AG04449 (cell line): ENCODE results near the gene BMP2.

Source experiments
- CTCF ChIA-PET: fragments of 350-600 bp; formaldehyde crosslinking; extraction: SDS; loops from one replicate; lab custom pipeline; 2021; ENCODE audit warnings: antibody characterized with exemption; lab: Yijun Ruan, JAX
- POLR2A ChIA-PET: fragments of 400-600, 350-600 bp; formaldehyde crosslinking; extraction: SDS; loops from one replicate; lab custom pipeline; 2020; ENCODE audit warnings: antibody characterized with exemption, inconsistent platforms; lab: Yijun Ruan, JAX
- DNase-seq: peaks from one replicate; pipeline ENCODE4 v3.0.0-alpha.2; 2010; ENCODE audit warnings: low read depth, low spot score
- H3K4me3 ChIP-seq: 2 replicates; pipeline ENCODE4 v1.5.1; 2011; ENCODE audit warnings: low read depth, mild to moderate bottlenecking, control low read depth, low read length
- CTCF ChIP-seq: IDR thresholded peaks from one replicate; pipeline ENCODE4 v1.5.1; 2011; ENCODE audit warnings: mild to moderate bottlenecking, moderate library complexity, low read length, control low read depth, inconsistent platforms; ENCODE audit not compliant: insufficient read depth; ENCODE audit errors: missing control alignments

The BMP2 gene

GRCh38 chr20:6767536-6768227 lies at the start of gene BMP2:
Gene BMP2, plus strand, starts transcription at chr20:6767686. Its CDS starts 2,441 bp downstream, at chr20:6770127.
- H3K4me3 ChIP-seq = peak within 1 kb of the TSS; percentile 58
- no peak for TF ChIP-seq CTCF
- no peak for DNase-seq
- CTCF ChIA-PET = interaction anchor here (0.5 to 3.6 kb wide), 6 partner anchors 9 to 1157 kb away, joined by 3 to 30 read pairs (median 6); no protein-coding TSS in a partner anchor
- POLR2A ChIA-PET = interaction anchor here (0.7 kb wide), 1 partner anchor 1299 kb away, joined by 4 read pairs; no protein-coding TSS in a partner anchor

- POLR2A ChIA-PET = no interaction called here
- TF ChIP-seq CTCF = no peak
- no peak overlapping the region for H3K4me3 ChIP-seq
- DNase-seq = no peak
- CTCF ChIA-PET = interaction anchor here (1.5 kb wide), 1 partner anchor 47 kb away, joined by 3 read pairs; no protein-coding TSS in a partner anchor
Measured at GRCh38 chr20:6718662-6719368, 48.7 kb upstream of the BMP2 start.

DNA sequence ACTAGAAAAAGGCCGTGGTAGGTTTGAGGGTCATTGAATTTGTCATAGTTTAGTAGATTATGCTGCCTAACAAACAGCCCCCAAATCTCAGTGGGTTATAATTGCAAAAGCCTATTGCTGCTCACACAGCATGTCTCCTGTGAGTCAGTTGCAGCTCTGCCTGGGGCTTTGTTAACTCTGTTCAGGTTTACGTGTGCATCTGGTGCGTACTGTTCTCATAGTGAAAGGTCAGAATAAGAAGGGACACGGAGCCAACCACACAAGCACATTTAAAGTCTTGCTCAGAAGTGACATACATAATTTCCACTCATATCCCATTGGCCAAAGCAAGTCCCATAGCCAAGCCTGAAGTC lies 48.1 kb upstream of the BMP2 start:
- no peak for TF ChIP-seq CTCF
- CTCF ChIA-PET = no interaction called here

DNA sequence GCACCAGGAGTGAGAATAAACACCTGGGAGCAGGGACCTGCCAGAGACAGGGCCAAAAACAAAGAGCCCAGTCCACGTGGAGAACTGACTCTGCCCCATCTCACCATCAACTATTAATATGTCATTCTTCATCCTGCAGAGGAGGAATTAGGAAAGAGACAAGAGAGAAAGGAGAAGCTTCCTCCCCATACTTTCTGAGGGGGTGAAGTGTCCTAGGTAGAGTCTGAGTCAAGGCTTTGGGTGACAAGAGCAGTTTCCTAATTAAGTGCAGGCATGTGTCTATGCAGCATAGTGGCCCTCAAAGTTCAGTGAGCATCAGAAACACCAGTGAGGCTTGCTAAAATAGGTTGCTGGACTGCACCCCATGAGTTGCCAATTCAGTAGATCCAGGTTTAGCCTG lies 40.7 kb upstream of the BMP2 start:
- CTCF ChIA-PET = no interaction called here
- no peak for TF ChIP-seq CTCF
- POLR2A ChIA-PET = no interaction called here
- DNase-seq = no peak
- H3K4me3 ChIP-seq = no peak overlapping the region

More for the DNA sequence above, 48.1 kb upstream of the BMP2 start:
- no peak for DNase-seq
- POLR2A ChIA-PET = no interaction called here
- no peak overlapping the region for H3K4me3 ChIP-seq

DNA sequence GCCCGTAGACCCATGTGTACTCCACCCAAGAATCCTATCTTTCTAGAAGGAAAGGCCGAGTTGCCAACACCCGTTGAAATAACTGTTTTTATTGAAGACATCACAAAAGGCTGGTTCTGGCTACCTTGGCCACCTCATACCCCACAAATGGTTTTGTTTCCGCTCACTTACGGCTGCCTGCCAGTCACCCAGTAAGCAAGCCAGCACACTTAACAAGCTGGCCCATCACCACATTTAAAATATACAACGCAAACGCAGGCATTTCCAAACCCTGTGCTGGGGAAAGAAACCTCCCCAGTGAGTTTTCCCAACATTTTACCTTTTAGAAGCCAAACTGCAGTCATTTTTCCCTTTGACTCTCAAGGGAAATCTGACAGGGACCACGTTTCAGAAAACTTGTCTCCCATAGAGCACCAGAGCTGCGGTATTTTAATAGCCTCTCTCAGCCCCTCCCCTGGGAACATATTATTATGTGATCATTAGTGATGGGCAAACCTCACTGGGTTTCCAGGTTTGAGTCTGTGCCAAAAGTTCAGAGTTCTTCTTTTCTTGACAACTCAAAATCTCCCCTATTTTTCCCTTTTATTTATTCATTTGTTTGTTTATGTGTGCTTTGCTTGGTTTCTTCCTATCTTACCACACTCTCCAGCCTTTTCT lies 36.7 kb upstream of the BMP2 start:
- TF ChIP-seq CTCF = no peak
- H3K4me3 ChIP-seq = no peak overlapping the region
- ChIA-PET POLR2A (no interaction called here), CTCF (no interaction called here)
- no peak for DNase-seq

DNA sequence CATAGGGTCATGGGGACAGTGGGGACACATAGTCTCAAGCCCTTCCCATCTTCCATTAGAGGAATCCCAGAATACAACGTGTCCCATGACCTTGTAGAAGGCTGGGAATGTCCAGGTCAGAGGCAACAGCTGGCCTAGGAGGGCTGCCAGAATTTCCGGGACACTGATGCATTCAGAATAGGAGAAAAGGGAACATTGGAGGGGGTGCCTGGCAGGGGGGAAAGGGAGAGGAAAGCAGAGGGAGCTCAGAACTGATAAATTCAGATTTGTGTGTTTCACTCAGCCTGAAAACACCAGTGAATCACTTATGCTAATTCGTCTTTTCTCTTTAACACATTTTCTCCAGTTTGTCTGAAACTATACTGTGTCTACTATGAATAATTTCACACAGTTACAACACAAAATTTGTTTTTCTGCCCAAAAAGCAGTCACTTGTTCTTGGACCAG lies 35.5 kb upstream of the BMP2 start:
- ChIA-PET CTCF (no interaction called here), POLR2A (no interaction called here)
- TF ChIP-seq CTCF = no peak
- no peak overlapping the region for H3K4me3 ChIP-seq
- DNase-seq = no peak
